K562 (cell line): Measurements from ENCODE around the gene LRRC71. TPM values are rescaled to one million over a fixed set of nuclear protein-coding genes. Genes with fewer than 3 reads are reported as not detected.

ENCODE experiments used
- ATAC-seq: fragments of 200-7000 bp; cut with Tn5 transposase; 3 replicates; pipeline ENCODE4 v1.9.1; 2020; ENCODE audit warnings: moderate library complexity
- BruUV-seq: library from RNA; stranded (reverse); fragments of 400-500 nt; replicated peaks from 2 replicates; lab custom pipeline; 2021; lab: Mats Ljungman, UMichigan
- CTCF ChIA-PET: fragments of 300-600 bp; formaldehyde crosslinking; extraction: SDS; loops from one replicate; lab custom pipeline; 2021; ENCODE audit warnings: low intra/inter-chr PET ratio; lab: Yijun Ruan, JAX
- POLR2A ChIA-PET: fragments of 300-600, 350-650 bp; sonication (Branson Sonifier 250); formaldehyde crosslinking; extraction: SDS; loops from one replicate; lab custom pipeline; 2021; ENCODE audit warnings: antibody characterized with exemption, inconsistent platforms; lab: Yijun Ruan, JAX
- DNase-seq, 4 experiments: peaks; one replicate each; pipeline versions ENCODE4 v3.0.0 to v3.0.0-alpha.2; 2011 to 2018; ENCODE audit warnings: low spot score in 3 of 4, mixed read lengths in 3 of 4; ENCODE audit errors: extremely low read depth in 1 of 4
- FAIRE-seq: peaks from 2 replicates; lab custom pipeline; 2011; peaks lifted over from hg19 to GRCh38; lab: Jason Lieb, UNC
- H2AFZ ChIP-seq: 2 replicates; pipeline ENCODE4 v1.6.0; 2011; ENCODE audit warnings: low read depth, low read length, control low read depth, inconsistent platforms
- H3K27ac ChIP-seq: fragments of 200-600 bp; 3 replicates; pipeline ENCODE4 v1.8.0; 2011; ENCODE audit warnings: low read depth, mild to moderate bottlenecking, control low read depth, inconsistent platforms, low read length, moderate library complexity, mixed read lengths; ENCODE audit errors: extremely low read depth
- H3K27me3 ChIP-seq, 2 experiments: fragments of 300-600 bp in 1 of 2; 2 replicates in 1 of 2; 3 replicates in 1 of 2; pipeline versions ENCODE4 v1.6.0 to v1.8.0; 2011; ENCODE audit warnings: inconsistent platforms in 2 of 2, low read length in 2 of 2, mild to moderate bottlenecking in 1 of 2, mixed read lengths in 1 of 2, moderate library complexity in 1 of 2; ENCODE audit not compliant: control insufficient read depth in 2 of 2, insufficient read depth in 2 of 2
- H3K36me3 ChIP-seq: fragments of 300-600 bp; 3 replicates; pipeline ENCODE4 v1.8.0; 2011; ENCODE audit warnings: mild to moderate bottlenecking, low read length, inconsistent platforms; ENCODE audit not compliant: control insufficient read depth, insufficient read depth
- H3K4me1 ChIP-seq, 2 experiments: fragments of 200-600 bp in 1 of 2; replicated peaks in 1 of 2; 2 replicates in 1 of 2; 3 replicates in 1 of 2; pipeline versions ENCODE4 v1.5.1 to v1.8.0; 2011; ENCODE audit warnings: inconsistent platforms in 2 of 2, low read length in 2 of 2, mild to moderate bottlenecking in 1 of 2, mixed read lengths in 1 of 2, moderate library complexity in 1 of 2; ENCODE audit not compliant: control insufficient read depth in 2 of 2, insufficient read depth in 2 of 2
- H3K4me2 ChIP-seq: 2 replicates; pipeline ENCODE4 v1.6.1; 2011; ENCODE audit warnings: low read length, control low read depth, inconsistent platforms, mixed read lengths; ENCODE audit not compliant: insufficient read depth
- H3K4me3 ChIP-seq: fragments of 200-600 bp; sonication (generic), shearing (Covaris generic); 2 replicates; pipeline ENCODE4 v1.5.1; 2016; ENCODE audit warnings: control low read depth, inconsistent platforms
- H3K79me2 ChIP-seq: fragments of 200-600 bp; 3 replicates; pipeline ENCODE4 v1.8.0; 2011; ENCODE audit warnings: low read length, inconsistent platforms; ENCODE audit not compliant: control insufficient read depth, insufficient read depth
- H3K9ac ChIP-seq, 2 experiments: 2 replicates each; pipeline versions ENCODE4 v1.6.0 to v1.6.1; 2011; ENCODE audit warnings: low read depth in 2 of 2, low read length in 2 of 2, control low read depth in 1 of 2, inconsistent platforms in 1 of 2, mild to moderate bottlenecking in 1 of 2, mixed read lengths in 1 of 2; ENCODE audit not compliant: insufficient read depth in 1 of 2
- H3K9me1 ChIP-seq: one replicate; pipeline ENCODE4 v1.6.0; 2011; ENCODE audit warnings: inconsistent platforms, mild to moderate bottlenecking, low read length, moderate library complexity; ENCODE audit not compliant: control insufficient read depth, insufficient read depth
- H3K9me3 ChIP-seq: replicated peaks from 2 replicates; pipeline ENCODE4 v1.5.1; 2011; ENCODE audit warnings: low read depth, low read length, inconsistent platforms; ENCODE audit not compliant: control insufficient read depth, insufficient read depth
- H4K20me1 ChIP-seq: replicated peaks from 2 replicates; pipeline ENCODE4 v1.6.1; 2011; ENCODE audit warnings: low read length, inconsistent platforms, mixed read lengths; ENCODE audit not compliant: control insufficient read depth, insufficient read depth
- HDAC1 ChIP-seq, 2 experiments: fragments of 450-650 bp; IDR thresholded peaks; 2 replicates each; pipeline ENCODE4 v1.6.1; 2016 to 2017; ENCODE audit warnings: inconsistent platforms in 1 of 2, mild to moderate bottlenecking in 1 of 2, moderate library complexity in 1 of 2
- HEY1 ChIP-seq: fragments of 250-450 bp; sonication (Bioruptor Pico); IDR thresholded peaks from 2 replicates; pipeline ENCODE4 v1.5.0; 2020; ENCODE audit warnings: mild to moderate bottlenecking, moderate library complexity, borderline replicate concordance
- NEUROD1 ChIP-seq: fragments of 150-350 bp; IDR thresholded peaks from 2 replicates; pipeline ENCODE4 v1.6.1; 2014; ENCODE audit warnings: borderline replicate concordance, low read length, low read depth; ENCODE audit not compliant: partially characterized antibody
- POLR2H ChIP-seq: IDR thresholded peaks from 2 replicates; pipeline ENCODE4 v1.6.1; 2016; ENCODE audit warnings: missing genetic modification characterization, low read depth, mild to moderate bottlenecking, control low read depth, missing compliant biosample characterization, moderate library complexity
- SNRNP70 ChIP-seq: fragments of 200-400 bp; formaldehyde crosslinking; optimal IDR thresholded peaks from 2 replicates; pipeline ENCODE3; 2017; ENCODE audit warnings: low read depth, low read length
- ZNF133 ChIP-seq: fragments of 250-450 bp; sonication (Bioruptor Pico); IDR thresholded peaks from 2 replicates; pipeline ENCODE4 v1.4.0; 2020; ENCODE audit warnings: mild to moderate bottlenecking
- WGBS: fragments of 100-300 bp; shearing (Covaris generic); methylation state at CpG from one replicate; pipeline ENCODE4 v1.1.6; 2016; ENCODE audit warnings: low coverage, mixed read lengths; ENCODE audit not compliant: insufficient coverage; ENCODE audit errors: missing lambda C conversion rate; 5-methylcytosine and 5-hydroxymethylcytosine counted together
- in situ Hi-C: fragments of 300-500 bp; cut with MboI; formaldehyde crosslinking; loops from 4 replicates; pipeline ENCODE4 v1.15.0; 2018; ENCODE audit warnings: inconsistent platforms, mixed read lengths
- intact Hi-C: fragments of 100-400 bp; cut with micrococcal nuclease; formaldehyde crosslinking; loops from 2 replicates; pipeline ENCODE4 v1.14.2; 2022
- polyA plus RNA-seq, 8 experiments: library from polyadenylated mRNA; depleted of rRNA in 4 of 8; stranded (reverse) in 5 of 8; unstranded in 3 of 8; fragments of >200 nt; fragmentation: Nextera tagmentation in 2 of 8; fragmentation: Illumina TruSeq in 1 of 8; extraction: Ambion mirVana in 2 of 8; extraction: Trizol in 1 of 8; gene quantifications; 2 replicates each; pipeline versions ENCODE4 v1.2.1 to v1.2.3, GENCODE V29; 2011 to 2014; ENCODE audit warnings: inconsistent platforms in 1 of 8, missing spikeins in 1 of 8
- total RNA-seq, 7 experiments: library from RNA; depleted of rRNA in 6 of 7; stranded (reverse); fragments of >200 nt in 6 of 7; fragmentation: Illumina TruSeq in 2 of 7; extraction: Trizol in 2 of 7; gene quantifications; 2 replicates each; pipeline versions ENCODE4 v1.2.1 to v1.2.3, GENCODE V29; 2011 to 2021; ENCODE audit warnings: low replicate concordance in 1 of 7
- TF ChIP-seq, protein P1 (sequence below): sonication (generic); formaldehyde crosslinking; IDR thresholded peaks from 2 replicates; pipeline ENCODE4 v1.4.0; 2020; ENCODE audit warnings: mild to moderate bottlenecking, missing genetic modification reagents
- TF ChIP-seq, protein P2 (sequence below): fragments of 250-450 bp; sonication (Bioruptor Pico); IDR thresholded peaks from 2 replicates; pipeline ENCODE4 v1.8.0; 2021; ENCODE audit warnings: moderate library complexity, mild to moderate bottlenecking, inconsistent platforms
- TF ChIP-seq, protein P3 (sequence below), 2 experiments: fragments of 150-350 bp in 1 of 2; IDR thresholded peaks; 2 replicates each; pipeline ENCODE4 v1.6.1; 2012 to 2016; ENCODE audit warnings: low read depth in 2 of 2, low read length in 2 of 2, mild to moderate bottlenecking in 1 of 2, moderate library complexity in 1 of 2

LRRC71 gene
- total and polyA plus RNA-seq, 9 of the 15 experiments (the other 6 are each of a cell fraction or from before 2014, with no cell fraction given): 0.06 to 1.2 (median 0.51) TPM; not detected in 1

DNA sequence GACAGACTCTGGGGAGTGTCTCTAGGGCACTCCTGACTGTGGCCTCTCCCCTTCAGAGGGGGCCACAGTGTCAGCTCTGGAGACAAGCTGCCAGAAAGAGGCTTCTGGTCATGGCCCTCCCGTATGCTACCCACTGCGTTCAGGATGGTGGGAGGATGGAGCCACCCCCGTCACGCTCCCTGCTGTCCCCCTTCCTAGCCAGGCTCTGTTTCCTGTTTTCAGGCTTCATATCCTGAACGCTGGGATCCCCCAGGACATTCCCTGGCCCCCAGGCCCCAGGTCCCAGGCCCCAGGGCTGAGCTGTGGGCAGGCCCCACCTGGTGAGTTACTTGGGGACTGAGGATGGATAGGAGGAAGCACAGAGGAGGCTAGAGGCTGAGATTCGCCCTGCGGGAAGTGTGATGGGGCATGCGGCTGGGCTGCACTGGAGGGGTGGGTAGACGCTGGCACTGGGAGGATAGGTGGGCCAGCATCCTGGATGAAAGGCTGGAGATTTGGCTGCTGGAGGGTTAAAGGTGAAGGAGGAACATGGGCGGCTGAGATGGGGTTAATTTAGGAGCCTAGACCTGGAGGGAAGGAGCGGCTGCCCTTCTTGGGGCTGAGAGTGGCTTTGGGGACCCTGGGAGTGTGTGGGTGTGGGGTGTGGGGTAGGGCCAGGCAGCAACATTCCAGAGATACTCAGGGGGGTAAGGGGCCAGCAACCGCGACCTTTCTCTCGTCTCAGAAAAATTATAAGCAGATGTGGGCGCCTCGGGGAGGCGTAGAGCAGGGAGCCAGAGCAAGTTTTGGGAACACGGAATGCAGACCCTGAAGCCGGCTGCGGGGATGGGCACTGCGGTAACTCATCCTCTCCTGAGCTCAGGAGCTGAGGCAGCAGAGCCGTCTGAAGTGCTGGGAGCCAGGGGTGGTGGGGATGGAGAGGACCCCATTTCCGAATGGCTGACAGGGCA, 18.2 kb upstream of the LRRC71 start:
- no peak overlapping the region for H3K4me2 ChIP-seq
- TF ChIP-seq, protein P1, sequence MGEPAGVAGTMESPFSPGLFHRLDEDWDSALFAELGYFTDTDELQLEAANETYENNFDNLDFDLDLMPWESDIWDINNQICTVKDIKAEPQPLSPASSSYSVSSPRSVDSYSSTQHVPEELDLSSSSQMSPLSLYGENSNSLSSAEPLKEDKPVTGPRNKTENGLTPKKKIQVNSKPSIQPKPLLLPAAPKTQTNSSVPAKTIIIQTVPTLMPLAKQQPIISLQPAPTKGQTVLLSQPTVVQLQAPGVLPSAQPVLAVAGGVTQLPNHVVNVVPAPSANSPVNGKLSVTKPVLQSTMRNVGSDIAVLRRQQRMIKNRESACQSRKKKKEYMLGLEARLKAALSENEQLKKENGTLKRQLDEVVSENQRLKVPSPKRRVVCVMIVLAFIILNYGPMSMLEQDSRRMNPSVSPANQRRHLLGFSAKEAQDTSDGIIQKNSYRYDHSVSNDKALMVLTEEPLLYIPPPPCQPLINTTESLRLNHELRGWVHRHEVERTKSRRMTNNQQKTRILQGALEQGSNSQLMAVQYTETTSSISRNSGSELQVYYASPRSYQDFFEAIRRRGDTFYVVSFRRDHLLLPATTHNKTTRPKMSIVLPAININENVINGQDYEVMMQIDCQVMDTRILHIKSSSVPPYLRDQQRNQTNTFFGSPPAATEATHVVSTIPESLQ (CRISPR knock-in tag): no peak
- TF ChIP-seq HEY1 (no peak), SNRNP70 (no peak), HDAC1 (IDR thresholded peaks at IDR 0.05) (no peak), POLR2H (tag) (no peak), NEUROD1 (no peak), ZNF133 (CRISPR knock-in tag) (no peak)
- TF ChIP-seq, protein P2, sequence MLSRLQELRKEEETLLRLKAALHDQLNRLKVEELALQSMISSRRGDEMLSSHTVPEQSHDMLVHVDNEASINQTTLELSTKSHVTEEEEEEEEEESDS (CRISPR knock-in tag): no peak
- TF ChIP-seq, protein P3, sequence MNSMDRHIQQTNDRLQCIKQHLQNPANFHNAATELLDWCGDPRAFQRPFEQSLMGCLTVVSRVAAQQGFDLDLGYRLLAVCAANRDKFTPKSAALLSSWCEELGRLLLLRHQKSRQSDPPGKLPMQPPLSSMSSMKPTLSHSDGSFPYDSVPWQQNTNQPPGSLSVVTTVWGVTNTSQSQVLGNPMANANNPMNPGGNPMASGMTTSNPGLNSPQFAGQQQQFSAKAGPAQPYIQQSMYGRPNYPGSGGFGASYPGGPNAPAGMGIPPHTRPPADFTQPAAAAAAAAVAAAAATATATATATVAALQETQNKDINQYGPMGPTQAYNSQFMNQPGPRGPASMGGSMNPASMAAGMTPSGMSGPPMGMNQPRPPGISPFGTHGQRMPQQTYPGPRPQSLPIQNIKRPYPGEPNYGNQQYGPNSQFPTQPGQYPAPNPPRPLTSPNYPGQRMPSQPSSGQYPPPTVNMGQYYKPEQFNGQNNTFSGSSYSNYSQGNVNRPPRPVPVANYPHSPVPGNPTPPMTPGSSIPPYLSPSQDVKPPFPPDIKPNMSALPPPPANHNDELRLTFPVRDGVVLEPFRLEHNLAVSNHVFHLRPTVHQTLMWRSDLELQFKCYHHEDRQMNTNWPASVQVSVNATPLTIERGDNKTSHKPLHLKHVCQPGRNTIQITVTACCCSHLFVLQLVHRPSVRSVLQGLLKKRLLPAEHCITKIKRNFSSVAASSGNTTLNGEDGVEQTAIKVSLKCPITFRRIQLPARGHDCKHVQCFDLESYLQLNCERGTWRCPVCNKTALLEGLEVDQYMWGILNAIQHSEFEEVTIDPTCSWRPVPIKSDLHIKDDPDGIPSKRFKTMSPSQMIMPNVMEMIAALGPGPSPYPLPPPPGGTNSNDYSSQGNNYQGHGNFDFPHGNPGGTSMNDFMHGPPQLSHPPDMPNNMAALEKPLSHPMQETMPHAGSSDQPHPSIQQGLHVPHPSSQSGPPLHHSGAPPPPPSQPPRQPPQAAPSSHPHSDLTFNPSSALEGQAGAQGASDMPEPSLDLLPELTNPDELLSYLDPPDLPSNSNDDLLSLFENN (IDR thresholded peaks at IDR 0.05; ENCODE audit: low read depth in 2 of 2, low read length in 2 of 2): no peak
- H3K9ac ChIP-seq: peak overlapping the region in 1 of 2 experiments; percentile 43; a peak in 1 of 4 replicates
- POLR2A ChIA-PET: interaction anchor here (0.6 kb wide), 1 partner anchor 410 kb away, joined by 3 read pairs; no protein-coding TSS in a partner anchor
- BruUV-seq: no TSS peak
- CTCF ChIA-PET: no interaction called here
- no peaks in the 10 kb centered on the region for H3K79me2 ChIP-seq
- H4K20me1 ChIP-seq: no peaks in the 10 kb centered on the region
- no peak for DNase-seq
- intact Hi-C loops (no loop called here), in situ Hi-C loops (no loop called here)
- no peak for ATAC-seq
- peaks cover 2% of the 10 kb centered on the region for H3K9me1 ChIP-seq
- H3K27ac ChIP-seq: no peak overlapping the region
- no peaks in the 10 kb centered on the region for H3K9me3 ChIP-seq
- FAIRE-seq: no peak
- H2AFZ ChIP-seq: no peak overlapping the region
- no peaks in the 10 kb centered on the region for H3K27me3 ChIP-seq
- no peak overlapping the region for H3K4me3 ChIP-seq
- no peaks in the 10 kb centered on the region for H3K36me3 ChIP-seq
- H3K4me1 ChIP-seq: peaks cover 21 to 48% of the 10 kb centered on the region in 2 experiments
- 34% methylated on average over 22 of the region's 23 CpGs for WGBS
